Putamen (tissue), 1 donor: ENCODE measurements around the gene SCYGR4.

Source experiments
- DNase-seq: peaks from one replicate; pipeline ENCODE4 v3.0.0-alpha.2; 2016; ENCODE audit warnings: low spot score

The SCYGR4 gene

GRCh38 chr2:227614246-227614645 lies 3.1 kb upstream of the SCYGR4 start:
- no peak for DNase-seq

GRCh38 chr2:227614740-227615139 lies 2.6 kb upstream of the SCYGR4 start, which contains the start of gene SCYGR3:
Gene SCYGR3 (minus strand): TSS chr2:227614840. CDS start chr2:227614840, 0 bp downstream.
- no peak for DNase-seq

GRCh38 chr2:227615181-227615580 lies 2.1 kb upstream of the SCYGR4 start:
- DNase-seq, result no peak

GRCh38 chr2:227615906-227616305 lies 1.4 kb upstream of the SCYGR4 start:
- no peak for DNase-seq

- DNase-seq, result no peak
Observed at GRCh38 chr2:227616631-227617030, 667 bp upstream of the SCYGR4 start.

GRCh38 chr2:227623226-227623625 lies 5.9 kb downstream of the SCYGR4 start:
- no peak for DNase-seq

GRCh38 chr2:227625420-227625819 lies 8.1 kb downstream of the SCYGR4 start:
- DNase-seq, result no peak

GRCh38 chr2:227626580-227627151 lies 9.4 kb downstream of the SCYGR4 start:
- DNase-seq, result no peak

GRCh38 chr2:227627769-227628168 lies 10.5 kb downstream of the SCYGR4 start:
- no peak for DNase-seq

GRCh38 chr2:227629435-227629834 lies 12.1 kb downstream of the SCYGR4 start:
- no peak for DNase-seq

GRCh38 chr2:227630322-227630721 lies 13.0 kb downstream of the SCYGR4 start:
- peak; percentile 8 for DNase-seq

- no peak for DNase-seq
Observed at GRCh38 chr2:227632827-227633226, 15.5 kb downstream of the SCYGR4 start.

- DNase-seq, result no peak
Observed at GRCh38 chr2:227634201-227634600, 16.9 kb downstream of the SCYGR4 start.

- no peak for DNase-seq
Observed at GRCh38 chr2:227642656-227643055, 25.4 kb downstream of the SCYGR4 start.

- DNase-seq, result peak; percentile 3
Observed at GRCh38 chr2:227643990-227644551, 26.8 kb downstream of the SCYGR4 start.

- DNase-seq, result no peak
Observed at GRCh38 chr2:227653419-227653818, 36.1 kb downstream of the SCYGR4 start.

- no peak for DNase-seq
Observed at GRCh38 chr2:227654426-227654825, 37.1 kb downstream of the SCYGR4 start.

GRCh38 chr2:227655454-227655853 lies 38.2 kb downstream of the SCYGR4 start:
- DNase-seq, result no peak

- no peak for DNase-seq
Observed at GRCh38 chr2:227657199-227657845, 40.0 kb downstream of the SCYGR4 start.

- no peak for DNase-seq
Observed at GRCh38 chr2:227661025-227661649, 43.8 kb downstream of the SCYGR4 start.

- no peak for DNase-seq
Observed at GRCh38 chr2:227661827-227662226, 44.5 kb downstream of the SCYGR4 start.

- no peak for DNase-seq
Observed at GRCh38 chr2:227665189-227665940, 48.1 kb downstream of the SCYGR4 start.
